ENCODE results near the gene STX16. TPM values are rescaled to one million over a fixed set of nuclear protein-coding genes. Genes with fewer than 3 reads are reported as not detected.

The STX16 gene
- total and polyA plus RNA-seq, 2 of the 13 experiments (the other 11 are each of a cell fraction or from before 2014, with no cell fraction given) = 28.0 to 72.7 TPM

DNA sequence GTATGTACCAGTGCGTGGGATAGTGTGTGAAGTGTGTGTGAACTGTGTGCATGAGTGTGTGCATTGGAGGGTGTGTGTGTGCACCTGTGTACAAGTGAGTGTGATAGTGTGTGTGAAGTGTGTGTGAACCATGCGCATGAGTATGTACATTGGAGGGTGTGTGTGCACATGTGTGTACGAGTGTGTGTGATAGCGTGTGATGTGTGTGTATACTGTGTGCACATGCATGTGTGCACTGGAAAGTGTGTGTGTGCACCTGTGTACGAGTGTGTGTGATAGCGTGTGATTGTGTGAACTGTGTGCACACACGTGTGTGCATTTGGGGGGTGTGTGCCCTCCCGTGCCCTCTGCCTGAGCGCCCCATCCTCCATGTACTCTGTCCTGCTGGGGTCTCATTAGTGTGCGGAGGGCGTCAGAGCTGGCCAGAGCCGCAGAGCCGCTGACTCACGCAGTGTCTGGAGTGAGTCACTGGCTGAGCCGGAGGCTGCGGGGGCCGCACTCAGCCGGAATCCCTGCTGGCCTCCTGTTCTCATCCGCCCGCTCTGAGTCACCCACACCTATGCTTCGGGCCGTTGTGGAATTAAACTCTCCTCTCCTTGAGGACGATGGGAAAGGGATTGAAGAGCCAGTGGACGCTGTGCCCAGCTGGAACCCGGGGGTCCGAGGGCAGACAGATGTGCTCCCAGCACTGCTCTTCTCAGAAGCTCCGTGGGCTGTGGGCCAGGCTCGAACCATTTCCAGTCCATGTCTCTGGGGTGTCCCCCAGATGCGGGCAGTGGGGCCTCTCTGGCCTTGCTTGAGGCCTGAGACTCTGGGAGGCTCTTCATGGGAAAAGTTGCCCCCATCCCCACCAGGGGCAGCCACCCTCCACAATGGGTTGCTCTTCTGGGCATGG is 27.3 kb upstream of the STX16 start (continued):
- peak; percentile 46; the same call in 1 of the 2 replicates for TF ChIP-seq UBTF (CRISPR knock-in tag; IDR thresholded peaks at IDR 0.05)
- TF ChIP-seq SAFB2 (CRISPR knock-in tag; IDR thresholded peaks at IDR 0.05; ENCODE audit: borderline replicate concordance, low read depth) = no peak
- no peak for TF ChIP-seq ZMYM2 (CRISPR knock-in tag; IDR thresholded peaks at IDR 0.05)
- TF ChIP-seq ZSCAN21 (CRISPR knock-in tag; IDR thresholded peaks at IDR 0.05; ENCODE audit: borderline replicate concordance) = peak; percentile 66; the same call in 1 of the 2 replicates
- no peak for TF ChIP-seq NFKB2 (CRISPR knock-in tag; IDR thresholded peaks at IDR 0.05; ENCODE audit: borderline replicate concordance)
- TF ChIP-seq NFE2 (CRISPR knock-in tag; IDR thresholded peaks at IDR 0.05) = peak; percentile 76; the same call in 1 of the 2 replicates
- TF ChIP-seq, protein P1, sequence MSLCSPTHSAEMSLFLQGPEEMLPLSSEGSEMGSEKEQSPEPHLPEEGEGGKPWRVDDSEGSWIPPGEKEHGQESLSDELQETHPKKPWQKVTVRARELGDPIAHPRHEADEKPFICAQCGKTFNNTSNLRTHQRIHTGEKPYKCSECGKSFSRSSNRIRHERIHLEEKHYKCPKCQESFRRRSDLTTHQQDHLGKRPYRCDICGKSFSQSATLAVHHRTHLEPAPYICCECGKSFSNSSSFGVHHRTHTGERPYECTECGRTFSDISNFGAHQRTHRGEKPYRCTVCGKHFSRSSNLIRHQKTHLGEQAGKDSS (CRISPR knock-in tag; IDR thresholded peaks at IDR 0.05; ENCODE audit: borderline replicate concordance, low read depth) = no peak; the same call in 1 of the 2 replicates
- TF ChIP-seq RXRB (CRISPR knock-in tag; IDR thresholded peaks at IDR 0.05; ENCODE audit: borderline replicate concordance) = no peak
- TF ChIP-seq ZNF180 (CRISPR knock-in tag; IDR thresholded peaks at IDR 0.05; ENCODE audit: borderline replicate concordance, low read depth) = no peak
- TF ChIP-seq ZNF678 (CRISPR knock-in tag; IDR thresholded peaks at IDR 0.05) = no peak
- TF ChIP-seq, protein P2, sequence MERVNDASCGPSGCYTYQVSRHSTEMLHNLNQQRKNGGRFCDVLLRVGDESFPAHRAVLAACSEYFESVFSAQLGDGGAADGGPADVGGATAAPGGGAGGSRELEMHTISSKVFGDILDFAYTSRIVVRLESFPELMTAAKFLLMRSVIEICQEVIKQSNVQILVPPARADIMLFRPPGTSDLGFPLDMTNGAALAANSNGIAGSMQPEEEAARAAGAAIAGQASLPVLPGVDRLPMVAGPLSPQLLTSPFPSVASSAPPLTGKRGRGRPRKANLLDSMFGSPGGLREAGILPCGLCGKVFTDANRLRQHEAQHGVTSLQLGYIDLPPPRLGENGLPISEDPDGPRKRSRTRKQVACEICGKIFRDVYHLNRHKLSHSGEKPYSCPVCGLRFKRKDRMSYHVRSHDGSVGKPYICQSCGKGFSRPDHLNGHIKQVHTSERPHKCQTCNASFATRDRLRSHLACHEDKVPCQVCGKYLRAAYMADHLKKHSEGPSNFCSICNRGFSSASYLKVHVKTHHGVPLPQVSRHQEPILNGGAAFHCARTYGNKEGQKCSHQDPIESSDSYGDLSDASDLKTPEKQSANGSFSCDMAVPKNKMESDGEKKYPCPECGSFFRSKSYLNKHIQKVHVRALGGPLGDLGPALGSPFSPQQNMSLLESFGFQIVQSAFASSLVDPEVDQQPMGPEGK (CRISPR knock-in tag; IDR thresholded peaks at IDR 0.05) = 0 out of 2 replicates have a peak, but pooled peaks have one; percentile 31
